Esophagus (tissue), 2 donors: ENCODE measurements around the gene PQBP1. TPM values are rescaled to one million over a fixed set of nuclear protein-coding genes. Genes with fewer than 3 reads are reported as not detected.
A peak's percentile ranks its signal among the peaks of the same experiment; 100 is the strongest.

ENCODE experiments used
- H3K27ac ChIP-seq, 2 donors: one replicate each; pipeline ENCODE4 v1.5.1; 2013; ENCODE audit warnings: low read depth in 2 of 2, mild to moderate bottlenecking in 2 of 2, inconsistent platforms in 1 of 2, low read length in 1 of 2, moderate library complexity in 1 of 2
- H3K27me3 ChIP-seq, 2 donors: one replicate each; pipeline ENCODE4 v1.6.1; 2013; ENCODE audit warnings: low read length in 2 of 2, control low read depth in 1 of 2, mild to moderate bottlenecking in 1 of 2; ENCODE audit not compliant: insufficient read depth in 2 of 2, control insufficient read depth in 1 of 2
- H3K36me3 ChIP-seq, 2 donors: one replicate each; pipeline ENCODE4 v1.6.1; 2013; ENCODE audit warnings: low read length in 1 of 2; ENCODE audit not compliant: control insufficient read depth in 2 of 2, insufficient read depth in 2 of 2
- H3K4me1 ChIP-seq, 2 donors: one replicate each; pipeline ENCODE4 v1.6.1; 2013; ENCODE audit warnings: low read length in 1 of 2; ENCODE audit not compliant: control insufficient read depth in 2 of 2, insufficient read depth in 2 of 2
- H3K4me3 ChIP-seq, 2 donors: one replicate each; pipeline ENCODE4 v1.5.1; 2013; ENCODE audit warnings: low read length in 2 of 2, mild to moderate bottlenecking in 2 of 2, low read depth in 1 of 2, moderate library complexity in 1 of 2
- H3K9me3 ChIP-seq, 2 donors: one replicate each; pipeline ENCODE4 v1.6.1; 2013; ENCODE audit warnings: mild to moderate bottlenecking in 2 of 2, low read depth in 1 of 2, low read length in 1 of 2, moderate library complexity in 1 of 2; ENCODE audit not compliant: control insufficient read depth in 2 of 2, insufficient read depth in 1 of 2
- WGBS, 2 donors: extraction: QIAGEN DNeasy Blood & Tissue Kit; methylation state at CpG; one replicate each; pipeline ENCODE4 v1.1.7; 2013; 5-methylcytosine and 5-hydroxymethylcytosine counted together
- polyA plus RNA-seq, 2 donors: library from polyadenylated mRNA; stranded (reverse); fragments of 200-250 nt; gene quantifications; one replicate each; pipeline ENCODE4 v1.2.3, GENCODE V29; 2013
- donor health status: healthy with polysubstance abuse.
- donor health status: Bipolar disorder and iron deficiency.

PQBP1 gene
- polyA plus RNA-seq, 2 donors: 72.2 to 102 TPM

DNA sequence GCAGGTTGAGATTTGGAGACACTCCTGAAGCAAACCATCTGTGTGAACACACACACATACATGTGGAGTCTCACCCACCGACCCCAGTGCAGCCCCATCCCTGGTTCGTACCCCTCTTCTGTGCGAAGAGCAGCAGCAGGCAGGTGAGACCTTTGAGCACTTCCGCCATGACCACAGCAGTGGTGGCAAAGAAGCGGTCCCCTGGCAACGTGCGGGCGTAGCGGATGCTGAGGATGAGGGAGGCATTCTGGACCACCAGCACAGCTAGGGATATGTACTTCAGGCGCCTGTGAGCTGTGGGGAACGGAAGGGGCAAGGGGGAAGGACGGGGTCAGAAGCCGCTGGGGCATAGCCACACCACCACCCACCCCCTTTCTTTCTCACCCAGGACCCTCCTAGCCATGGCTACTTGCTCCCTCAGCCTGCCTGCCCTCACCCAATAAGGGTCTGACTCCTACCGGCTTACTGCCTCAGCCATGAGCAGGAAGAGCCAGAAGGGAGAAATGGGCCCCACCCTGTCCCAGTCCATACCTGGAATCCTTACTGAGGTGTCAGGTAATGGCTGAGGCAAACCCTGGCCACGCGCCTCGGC is 12.1 kb downstream of the PQBP1 start:
- WGBS, 2 donors: 87 to 91% methylated on average over 14 to 15 of the region's 17 CpGs
- H3K36me3 ChIP-seq: peaks cover 0 to 10% of the 10 kb centered on the region in 2 donors

DNA sequence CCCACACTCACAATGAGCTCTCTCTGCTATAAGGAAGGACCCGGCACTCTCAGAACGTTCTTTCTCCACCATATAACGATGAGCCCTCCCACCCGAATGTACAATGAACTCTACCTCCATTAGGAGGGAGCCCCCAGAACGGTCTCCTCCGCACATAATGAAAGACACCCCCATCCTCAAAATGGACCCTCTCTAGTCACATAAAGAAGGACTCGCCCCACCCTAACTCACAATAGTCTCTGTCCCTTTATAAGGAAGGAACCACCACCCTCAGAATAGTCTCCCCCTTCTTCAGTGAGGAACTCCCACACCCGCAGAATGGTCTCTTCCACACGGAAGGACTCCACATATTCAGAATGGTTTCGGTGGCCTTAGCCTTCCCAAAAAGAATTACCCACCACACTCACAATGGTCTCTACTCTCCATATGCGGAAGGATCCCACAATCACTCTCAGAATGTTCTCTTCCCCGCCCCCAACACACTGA is 13.2 kb downstream of the PQBP1 start:
- H3K27me3 ChIP-seq: no peaks in the 10 kb centered on the region
- H3K4me1 ChIP-seq: no peaks in the 10 kb centered on the region
- H3K36me3 ChIP-seq: peaks cover 0 to 8% of the 10 kb centered on the region in 2 donors
- peak overlapping the region; percentile 93 to 95 for H3K27ac ChIP-seq
- H3K9me3 ChIP-seq: no peaks in the 10 kb centered on the region
- peak overlapping the region; percentile 43 to 81 for H3K4me3 ChIP-seq
- 1 to 17% methylated on average over 12 of the region's 12 CpGs for WGBS, 2 donors

More for the DNA sequence above, 12.1 kb downstream of the PQBP1 start:
- Histone ChIP-seq H3K27ac (no peak overlapping the region), H3K4me1 (no peaks in the 10 kb centered on the region), H3K4me3 (no peak overlapping the region), H3K9me3 (no peaks in the 10 kb centered on the region), H3K27me3 (no peaks in the 10 kb centered on the region)

DNA sequence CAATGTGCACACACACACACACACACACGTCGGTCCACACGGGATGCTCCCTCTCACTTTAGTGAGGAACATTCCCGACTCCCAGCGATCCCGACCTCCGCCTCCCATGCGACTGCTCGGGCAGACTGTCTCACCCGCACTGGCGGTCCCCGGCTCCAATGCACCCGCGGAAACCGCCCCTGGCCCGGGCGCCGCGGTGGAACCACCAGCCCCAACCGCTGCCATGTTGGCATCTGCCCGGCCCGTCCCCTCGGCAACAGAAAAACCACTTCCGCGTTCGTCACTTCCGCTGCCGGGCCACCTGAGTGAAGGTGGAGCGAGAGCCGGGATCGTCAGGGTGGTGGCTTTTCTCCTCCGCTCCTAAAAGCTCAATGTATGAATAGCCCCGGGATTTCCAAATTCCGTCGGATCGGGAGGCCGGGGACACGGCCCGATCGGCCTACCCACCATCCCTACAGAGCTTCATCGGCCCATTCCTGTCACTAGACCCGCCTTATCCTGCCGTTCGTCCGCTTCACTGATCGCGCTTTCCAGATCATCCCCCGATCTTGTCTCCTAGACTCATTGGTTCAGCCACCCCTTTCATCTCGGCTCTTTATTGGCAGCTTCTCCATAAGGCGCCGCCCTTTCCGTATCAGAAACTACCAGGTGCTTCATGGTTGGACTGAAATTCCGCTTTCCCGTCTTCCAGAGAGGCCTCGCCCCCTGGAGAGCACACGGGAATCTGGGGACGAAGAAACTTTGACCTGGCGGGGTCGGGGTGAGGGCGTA is 13.9 kb downstream of the PQBP1 start, which contains the start of gene SLC35A2:
Gene SLC35A2 (minus strand): TSS at position 235 of the 771 bp plus-strand sequence. CDS start 10 bp downstream, at position 225.
- Histone ChIP-seq H3K27me3 (no peaks in the 10 kb centered on the region), H3K4me1 (no peaks in the 10 kb centered on the region), H3K9me3 (no peaks in the 10 kb centered on the region), H3K36me3 (peaks cover 0 to 5% of the 10 kb centered on the region in 2 donors), H3K27ac (peak within 1 kb of the TSS; percentile 93 to 95), H3K4me3 (peak within 1 kb of the TSS; percentile 43 to 81)
- 0 to 31% methylated on average over 60 of the region's 60 CpGs for WGBS, 2 donors

- H3K36me3 ChIP-seq: peaks cover 0 to 5% of the 10 kb centered on the region in 2 donors
- no peaks in the 10 kb centered on the region for H3K27me3 ChIP-seq
- H3K4me1 ChIP-seq: no peaks in the 10 kb centered on the region
- 87 to 89% methylated on average over 5 of the region's 5 CpGs for WGBS, 2 donors
- H3K4me3 ChIP-seq: no peak overlapping the region
- no peaks in the 10 kb centered on the region for H3K9me3 ChIP-seq
- H3K27ac ChIP-seq: no peak overlapping the region
These were observed 16.1 kb downstream of the PQBP1 start for GRCh38 chrX:48913605-48914366.

DNA sequence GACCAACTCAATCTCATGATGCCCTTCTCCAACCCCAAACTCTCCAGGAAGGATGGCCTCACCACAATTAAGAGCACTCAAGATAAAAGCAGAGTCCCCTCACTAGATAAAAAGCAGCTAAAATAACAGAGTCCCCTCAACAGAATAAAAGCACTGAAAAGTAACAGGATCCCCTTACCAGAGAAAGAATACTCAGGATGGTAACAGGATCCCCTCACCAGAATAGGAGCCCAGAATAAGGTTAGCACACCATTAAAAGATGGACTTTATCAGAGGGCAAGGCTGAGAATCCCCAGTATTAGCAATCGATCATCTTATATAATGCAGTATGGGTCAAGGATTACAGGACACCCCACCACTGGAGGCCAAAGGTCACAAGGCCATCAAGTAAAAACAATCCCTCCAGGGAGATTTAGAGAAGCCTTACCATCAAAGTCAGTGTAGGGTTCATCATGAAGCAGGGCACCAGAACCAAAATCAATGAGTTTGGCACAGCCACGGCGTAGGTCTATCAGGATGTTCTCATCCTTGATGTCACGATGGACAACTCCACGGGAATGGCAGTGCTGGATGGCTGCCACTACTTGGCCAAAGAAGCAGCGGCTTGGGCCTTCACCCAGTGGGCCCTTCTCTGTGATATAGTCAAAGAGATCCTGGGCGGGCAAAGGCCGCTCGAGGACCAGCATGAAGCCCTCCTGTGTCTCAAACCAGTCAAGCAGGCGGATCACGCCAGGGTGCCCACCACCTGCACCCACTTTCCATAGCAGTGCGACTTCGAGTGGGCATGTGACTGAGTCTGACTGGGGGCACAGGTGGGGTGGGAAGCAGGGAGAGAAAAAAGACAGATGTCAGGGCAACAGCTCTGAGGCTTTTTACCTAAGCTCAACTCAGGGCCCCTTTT is 17.1 kb downstream of the PQBP1 start:
- 89 to 90% methylated on average over 13 of the region's 13 CpGs for WGBS, 2 donors
- Histone ChIP-seq H3K27ac (no peak overlapping the region), H3K9me3 (no peaks in the 10 kb centered on the region), H3K27me3 (no peaks in the 10 kb centered on the region), H3K36me3 (peaks cover 0 to 5% of the 10 kb centered on the region in 2 donors), H3K4me1 (no peaks in the 10 kb centered on the region), H3K4me3 (no peak overlapping the region)

- Histone ChIP-seq H3K27ac (peak overlapping the region; percentile 61 to 72), H3K27me3 (no peaks in the 10 kb centered on the region), H3K4me3 (peak overlapping the region; percentile 39 to 53), H3K36me3 (peaks cover 0 to 8% of the 10 kb centered on the region in 2 donors), H3K4me1 (peaks cover 0 to 2% of the 10 kb centered on the region in 2 donors), H3K9me3 (no peaks in the 10 kb centered on the region)
- 18 to 32% methylated on average over 27 of the region's 27 CpGs for WGBS, 2 donors
These were observed 19.6 kb downstream of the PQBP1 start for GRCh38 chrX:48917139-48918001.

- Histone ChIP-seq H3K4me3 (peak overlapping the region; percentile 39 to 53), H3K9me3 (no peaks in the 10 kb centered on the region), H3K36me3 (peaks cover 0 to 8% of the 10 kb centered on the region in 2 donors), H3K4me1 (peaks cover 0 to 2% of the 10 kb centered on the region in 2 donors), H3K27me3 (no peaks in the 10 kb centered on the region), H3K27ac (peak overlapping the region; percentile 54 to 72)
- WGBS, 2 donors: 6 to 25% methylated on average over 23 of the region's 23 CpGs
These were observed 20.5 kb downstream of the PQBP1 start for GRCh38 chrX:48918301-48918642.

- Histone ChIP-seq H3K36me3 (peaks cover 0 to 12% of the 10 kb centered on the region in 2 donors), H3K4me1 (peaks cover 0 to 2% of the 10 kb centered on the region in 2 donors), H3K27ac (peak within 1 kb of the TSS; percentile 83 to 87), H3K9me3 (no peaks in the 10 kb centered on the region), H3K4me3 (peak within 1 kb of the TSS; percentile 39 to 53), H3K27me3 (no peaks in the 10 kb centered on the region)
- WGBS, 2 donors: 0 to 21% methylated on average over 45 to 55 of the region's 55 CpGs
These were observed 21.1 kb downstream of the PQBP1 start, which contains the start of gene PIM2 for GRCh38 chrX:48918643-48919340. Gene PIM2 (minus strand): TSS chrX:48919024. CDS start chrX:48918834, 190 bp downstream.
